HEK293T (cell line): Measurements from ENCODE around the gene TMEM204.

Experiments
- CTCF ChIA-PET: fragments of 350-600 bp; formaldehyde crosslinking; extraction: SDS; loops from one replicate; lab custom pipeline; 2021; ENCODE audit warnings: antibody characterized with exemption, inconsistent platforms; lab: Yijun Ruan, JAX
- POLR2A ChIA-PET: fragments of 350-600 bp; formaldehyde crosslinking; extraction: SDS; loops from one replicate; lab custom pipeline; 2020; ENCODE audit warnings: antibody characterized with exemption, inconsistent platforms; lab: Yijun Ruan, JAX
- DNase-seq: peaks from one replicate; pipeline ENCODE4 v3.0.0; 2012; ENCODE audit warnings: mixed read lengths; ENCODE audit errors: extremely low spot score
- ARNT ChIP-seq: fragments of 450-650 bp; IDR thresholded peaks from 2 replicates; pipeline ENCODE4 v1.6.1; 2017; ENCODE audit warnings: mild to moderate bottlenecking
- BHLHE40 ChIP-seq: fragments of 450-650 bp; IDR thresholded peaks from 2 replicates; pipeline ENCODE4 v1.6.1; 2016; ENCODE audit warnings: mild to moderate bottlenecking, moderate library complexity, borderline replicate concordance
- CTBP1 ChIP-seq: fragments of 450-650 bp; IDR thresholded peaks from 2 replicates; pipeline ENCODE4 v1.6.1; 2016; ENCODE audit warnings: borderline replicate concordance
- ELF4 ChIP-seq: fragments of 450-650 bp; IDR thresholded peaks from 2 replicates; pipeline ENCODE4 v1.6.1; 2017; ENCODE audit warnings: antibody characterized with exemption
- FOXA1 ChIP-seq: fragments of 450-650 bp; IDR thresholded peaks from 2 replicates; pipeline ENCODE4 v1.6.1; 2016; ENCODE audit warnings: mild to moderate bottlenecking
- FOXK2 ChIP-seq: fragments of 450-650 bp; IDR thresholded peaks from 2 replicates; pipeline ENCODE4 v1.6.1; 2016; ENCODE audit warnings: mild to moderate bottlenecking
- FOXM1 ChIP-seq: fragments of 450-650 bp; IDR thresholded peaks from 2 replicates; pipeline ENCODE4 v1.6.1; 2017; ENCODE audit warnings: mild to moderate bottlenecking, borderline replicate concordance
- HDGF ChIP-seq: fragments of 450-650 bp; IDR thresholded peaks from 2 replicates; pipeline ENCODE4 v1.6.1; 2017; ENCODE audit warnings: antibody characterized with exemption, borderline replicate concordance
- L3MBTL2 ChIP-seq: fragments of 450-650 bp; conservative IDR thresholded peaks from 2 replicates; pipeline ENCODE4 v1.6.1; 2016; ENCODE audit warnings: mild to moderate bottlenecking
- LEF1 ChIP-seq: fragments of 450-650 bp; IDR thresholded peaks from 2 replicates; pipeline ENCODE4 v1.6.1; 2017; ENCODE audit warnings: mild to moderate bottlenecking, borderline replicate concordance
- NFRKB ChIP-seq: fragments of 450-650 bp; IDR thresholded peaks from 2 replicates; pipeline ENCODE4 v1.6.1; 2016; ENCODE audit warnings: mild to moderate bottlenecking, moderate library complexity
- SP1 ChIP-seq: fragments of 450-650 bp; IDR thresholded peaks from 2 replicates; pipeline ENCODE4 v1.6.1; 2017
- SUZ12 ChIP-seq: fragments of 450-650 bp; IDR thresholded peaks from 2 replicates; pipeline ENCODE4 v1.6.1; 2016; ENCODE audit warnings: mild to moderate bottlenecking
- TARDBP ChIP-seq: fragments of 450-650 bp; IDR thresholded peaks from 2 replicates; pipeline ENCODE4 v1.6.1; 2016
- TF ChIP-seq, protein P1 (sequence below): fragments of 450-650 bp; IDR thresholded peaks from 2 replicates; pipeline ENCODE4 v1.6.1; 2016

The TMEM204 gene

DNA sequence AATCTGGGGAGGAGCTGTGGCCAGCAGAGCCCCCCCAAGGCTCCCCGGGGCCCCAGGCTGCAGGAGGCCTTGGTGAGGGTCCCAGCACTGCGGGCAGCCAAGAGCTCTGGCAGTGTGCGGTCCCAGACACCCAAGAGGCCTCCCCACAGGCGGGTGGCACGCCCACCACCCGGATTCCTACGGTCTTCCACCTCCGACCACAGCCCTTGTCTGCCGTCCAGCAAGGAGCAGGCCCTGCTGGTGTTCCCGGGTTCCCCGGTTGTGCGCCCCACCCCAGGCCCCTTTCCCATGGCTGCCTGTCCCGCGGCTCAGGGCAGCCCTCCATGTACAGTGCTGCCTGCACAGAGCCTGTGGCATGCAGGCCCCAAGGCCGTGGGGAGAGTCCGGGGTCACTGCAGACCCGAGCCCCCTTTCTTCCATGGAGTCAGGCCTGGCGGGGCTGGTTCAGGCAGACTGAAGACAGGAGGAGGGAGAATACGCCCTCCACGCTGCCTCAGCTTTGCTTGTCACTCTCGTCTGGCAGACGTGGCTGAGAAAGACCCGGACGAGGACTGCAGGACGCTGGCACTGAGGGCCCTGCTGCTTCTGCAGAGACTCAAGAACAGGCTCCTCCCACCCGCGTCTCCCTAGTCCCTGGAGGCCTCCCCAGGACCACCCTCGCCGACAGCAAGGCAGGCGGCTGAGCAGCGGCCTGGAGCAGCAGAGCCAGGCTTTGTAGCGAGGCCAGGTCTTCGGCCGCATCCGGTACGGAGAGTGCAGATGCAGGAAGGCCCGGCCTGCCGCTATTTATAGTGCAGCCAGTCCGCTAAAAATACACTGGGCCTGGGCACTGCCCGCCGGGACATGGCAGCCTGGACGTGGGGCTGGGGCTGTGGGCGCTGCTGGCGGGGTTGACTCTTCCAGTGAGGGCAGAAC is 23.9 kb upstream of the TMEM204 start:
- POLR2A ChIA-PET = no interaction called here
- CTCF ChIA-PET = no interaction called here
- TF ChIP-seq NFRKB = no peak
- TF ChIP-seq ELF4 = no peak
- TF ChIP-seq HDGF = no peak
- no peak for TF ChIP-seq FOXK2
- TF ChIP-seq FOXM1 = no peak
- TF ChIP-seq ARNT = no peak
- no peak for TF ChIP-seq CTBP1
- no peak for TF ChIP-seq FOXA1
- TF ChIP-seq LEF1 = no peak
- TF ChIP-seq TARDBP = no peak
- TF ChIP-seq BHLHE40 = no peak
- no peak for TF ChIP-seq SP1
- no peak for TF ChIP-seq L3MBTL2
- DNase-seq = no peak

DNA sequence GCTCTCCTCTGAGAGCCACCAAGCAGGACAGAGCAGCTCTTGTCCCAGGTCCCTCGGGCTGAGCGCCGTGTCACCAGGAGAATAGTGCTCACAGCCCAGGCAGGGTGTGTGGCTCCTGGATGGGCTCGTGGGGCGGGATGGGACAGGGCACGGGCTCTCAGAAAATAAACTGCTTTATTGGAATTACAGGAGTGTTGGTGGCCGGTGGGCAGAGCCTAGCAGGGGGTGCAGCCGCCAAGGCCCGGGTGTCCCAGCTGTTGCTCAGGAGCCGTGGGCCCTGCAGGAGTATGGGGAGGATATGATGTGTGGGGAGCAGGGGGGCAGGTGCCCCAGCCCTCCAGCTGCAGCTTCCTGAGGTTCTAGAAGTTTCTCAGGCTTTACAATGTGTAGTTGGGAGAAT is 23.2 kb upstream of the TMEM204 start:
- CTCF ChIA-PET = no interaction called here
- POLR2A ChIA-PET = no interaction called here
- no peak for TF ChIP-seq ELF4
- no peak for DNase-seq

DNA sequence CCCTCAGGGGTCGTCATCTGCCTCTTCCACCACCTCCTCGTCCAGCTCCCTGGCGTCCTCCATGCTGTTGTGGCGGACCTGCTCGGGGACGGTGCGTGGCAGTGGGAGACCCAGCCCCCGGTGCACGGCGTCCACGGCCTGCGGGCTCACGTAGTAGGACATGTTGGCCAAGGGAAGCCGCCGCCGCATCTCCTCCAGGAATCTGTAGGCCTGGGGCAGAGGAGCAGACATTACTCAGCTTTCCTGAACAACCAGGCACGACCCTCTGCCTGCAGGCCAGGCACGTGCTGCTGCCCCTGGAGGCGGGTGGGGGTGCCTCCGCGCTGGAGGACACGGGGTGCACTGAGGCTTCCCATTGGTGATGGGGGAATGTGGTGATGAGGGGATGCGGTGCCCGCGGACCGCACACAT is 22.5 kb upstream of the TMEM204 start:
- TF ChIP-seq TARDBP (no peak), ARNT (no peak), BHLHE40 (no peak), SUZ12 (no peak), FOXK2 (no peak), L3MBTL2 (no peak), ELF4 (no peak), LEF1 (no peak), SP1 (no peak), HDGF (no peak), FOXM1 (no peak)
- TF ChIP-seq, protein P1, sequence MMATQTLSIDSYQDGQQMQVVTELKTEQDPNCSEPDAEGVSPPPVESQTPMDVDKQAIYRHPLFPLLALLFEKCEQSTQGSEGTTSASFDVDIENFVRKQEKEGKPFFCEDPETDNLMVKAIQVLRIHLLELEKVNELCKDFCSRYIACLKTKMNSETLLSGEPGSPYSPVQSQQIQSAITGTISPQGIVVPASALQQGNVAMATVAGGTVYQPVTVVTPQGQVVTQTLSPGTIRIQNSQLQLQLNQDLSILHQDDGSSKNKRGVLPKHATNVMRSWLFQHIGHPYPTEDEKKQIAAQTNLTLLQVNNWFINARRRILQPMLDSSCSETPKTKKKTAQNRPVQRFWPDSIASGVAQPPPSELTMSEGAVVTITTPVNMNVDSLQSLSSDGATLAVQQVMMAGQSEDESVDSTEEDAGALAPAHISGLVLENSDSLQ = no peak
- DNase-seq = no peak
- CTCF ChIA-PET = no interaction called here
- POLR2A ChIA-PET = interaction anchor here (1.2 kb wide), 1 partner anchor 62 kb away, joined by 3 read pairs; no protein-coding TSS in a partner anchor

DNA sequence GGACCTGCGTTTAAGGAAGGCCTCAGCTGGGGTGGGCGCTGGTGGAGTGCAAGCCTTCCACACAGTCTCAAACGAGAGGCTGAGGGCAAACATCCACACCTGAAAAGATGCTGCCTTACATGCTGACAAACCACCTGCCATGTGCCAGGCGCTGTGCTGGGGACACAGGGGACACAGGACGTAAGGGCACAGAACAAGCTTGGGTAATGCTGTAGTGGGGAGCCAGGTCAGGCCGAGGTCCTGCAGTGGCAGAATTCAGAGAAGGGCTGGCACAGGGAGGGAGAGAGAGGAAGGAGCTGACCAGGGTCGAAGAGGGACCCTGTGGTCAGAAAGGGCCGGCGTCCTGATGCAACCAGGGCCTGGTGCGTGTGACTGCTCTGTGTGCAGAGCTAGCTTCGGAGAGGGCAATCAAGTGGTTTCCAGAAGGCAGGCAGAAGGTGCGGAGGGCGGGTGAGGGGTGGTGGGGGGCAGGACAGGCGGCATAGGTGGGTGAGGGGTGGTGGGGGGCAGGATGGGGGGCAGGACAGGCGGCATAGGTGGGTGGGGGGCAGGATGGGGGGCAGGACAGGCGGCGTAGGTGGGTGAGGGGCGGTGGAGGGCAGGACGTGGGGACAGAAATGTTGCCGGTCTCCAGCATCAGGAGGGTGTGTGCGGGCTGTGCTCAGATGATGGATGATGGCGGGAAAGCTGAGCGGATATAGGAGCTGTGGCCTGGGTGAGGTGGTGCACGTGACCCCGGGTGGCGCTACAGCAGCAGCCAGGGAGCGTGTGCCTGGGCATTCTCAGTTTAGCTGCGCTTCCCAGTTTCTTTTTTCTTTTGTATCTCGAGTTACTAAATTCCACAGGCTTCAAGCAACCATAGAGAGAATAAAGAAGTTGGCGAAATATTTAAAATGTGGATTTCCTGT is 21.6 kb upstream of the TMEM204 start:
- ChIA-PET POLR2A (interaction anchor here (1.2 to 1.4 kb wide), 2 partner anchors 18 to 61 kb away, joined by 3 to 4 read pairs; no protein-coding TSS in a partner anchor), CTCF (no interaction called here)
- DNase-seq = no peak
- TF ChIP-seq L3MBTL2 (peak; percentile 46; the same call in 1 of the 2 replicates), HDGF (no peak)

DNA sequence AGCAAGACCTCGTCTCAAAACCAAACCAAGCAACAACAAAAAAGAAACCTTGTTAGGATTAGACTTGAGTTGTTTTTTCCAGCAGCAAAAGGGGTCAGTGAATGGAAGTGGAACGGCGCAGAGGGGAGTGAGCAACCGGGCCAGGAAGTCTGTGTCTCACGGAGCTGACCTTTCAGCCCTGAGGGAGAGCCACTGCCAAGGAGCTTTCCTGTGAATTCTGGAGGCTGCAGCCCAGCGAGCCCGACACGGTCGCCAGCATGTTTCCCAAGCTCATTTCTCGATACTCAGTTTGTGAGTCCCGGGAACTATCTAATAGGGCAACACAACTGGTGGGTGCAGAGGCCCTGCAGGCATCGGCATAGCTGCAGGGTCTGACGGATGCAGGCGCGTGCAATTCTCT is 20.7 kb upstream of the TMEM204 start:
- TF ChIP-seq NFRKB = no peak
- no peak for TF ChIP-seq TARDBP
- no peak for TF ChIP-seq FOXK2
- TF ChIP-seq FOXA1 = no peak
- no peak for TF ChIP-seq CTBP1
- TF ChIP-seq SUZ12 = no peak
- TF ChIP-seq L3MBTL2 = no peak
- TF ChIP-seq, protein P1 = no peak
- no peak for TF ChIP-seq FOXM1
- no peak for TF ChIP-seq ARNT
- no peak for TF ChIP-seq SP1
- no peak for DNase-seq
- POLR2A ChIA-PET = interaction anchor here (1.4 kb wide), 1 partner anchor 19 kb away, joined by 4 read pairs; no protein-coding TSS in a partner anchor
- CTCF ChIA-PET = no interaction called here

DNA sequence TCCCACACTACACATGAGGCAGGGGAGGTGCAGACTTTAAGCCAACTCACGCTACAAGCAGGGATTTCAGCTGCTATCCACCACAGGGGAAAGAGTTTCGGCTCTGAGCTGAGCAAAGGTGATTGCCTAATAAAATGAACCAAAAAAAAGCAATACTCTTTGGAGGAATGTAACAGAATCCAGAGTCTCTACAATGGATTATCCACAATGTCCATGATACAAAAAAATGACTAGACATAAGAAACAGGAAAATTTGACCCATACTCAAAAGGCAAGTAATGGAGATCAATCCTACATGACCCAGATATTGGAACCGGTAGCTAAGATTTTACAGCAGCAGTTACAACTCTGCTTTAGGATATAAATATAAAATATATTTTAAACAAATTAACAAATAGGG is 19.0 kb upstream of the TMEM204 start:
- ChIA-PET POLR2A (interaction anchor here (1.0 kb wide), 1 partner anchor 21 kb away, joined by 3 read pairs; the partner anchor contains the start of gene TELO2), CTCF (no interaction called here)
- TF ChIP-seq, protein P1 = no peak
- TF ChIP-seq SP1 (no peak), HDGF (no peak), L3MBTL2 (no peak), FOXK2 (no peak), FOXA1 (no peak), NFRKB (no peak), ELF4 (no peak)
- DNase-seq = no peak
